Measurements from ENCODE around the gene STX16.
A peak's percentile ranks its signal among the peaks of the same experiment; 100 is the strongest.

Gene STX16

DNA sequence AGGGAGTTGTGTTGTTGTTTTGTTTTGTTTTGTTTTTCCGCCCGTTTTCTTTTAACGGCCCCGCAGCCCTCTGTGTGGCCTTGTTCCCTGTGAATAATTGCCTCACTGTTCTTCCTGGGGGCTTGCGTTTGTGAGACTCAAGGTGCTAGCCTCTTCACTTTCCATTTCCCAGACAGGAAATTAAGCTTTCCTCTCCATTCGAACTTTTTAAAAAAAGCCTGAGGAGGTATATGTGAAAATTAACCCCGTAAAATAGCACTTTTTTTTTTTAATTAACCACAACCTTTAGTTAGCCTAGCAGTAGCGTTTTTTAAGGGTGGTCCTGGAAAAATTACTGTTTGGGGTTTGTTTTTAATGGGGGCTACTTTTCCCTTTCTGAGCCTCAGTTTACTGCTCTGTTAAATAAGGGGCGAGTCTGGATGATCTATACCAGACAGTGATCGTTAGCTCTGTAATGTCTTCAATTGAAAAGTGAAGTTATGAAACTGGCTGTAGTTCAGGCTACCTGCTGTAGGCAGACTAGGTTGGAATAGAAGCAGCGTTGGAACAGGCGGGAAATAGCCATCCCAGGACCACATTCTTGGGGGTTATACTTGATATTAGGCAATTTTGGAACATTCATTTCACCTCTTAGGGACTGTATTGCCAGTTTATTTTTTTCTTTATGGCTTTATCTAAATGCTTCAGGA lies 1.7 kb downstream of the STX16 start:
- TF ChIP-seq, protein P1, sequence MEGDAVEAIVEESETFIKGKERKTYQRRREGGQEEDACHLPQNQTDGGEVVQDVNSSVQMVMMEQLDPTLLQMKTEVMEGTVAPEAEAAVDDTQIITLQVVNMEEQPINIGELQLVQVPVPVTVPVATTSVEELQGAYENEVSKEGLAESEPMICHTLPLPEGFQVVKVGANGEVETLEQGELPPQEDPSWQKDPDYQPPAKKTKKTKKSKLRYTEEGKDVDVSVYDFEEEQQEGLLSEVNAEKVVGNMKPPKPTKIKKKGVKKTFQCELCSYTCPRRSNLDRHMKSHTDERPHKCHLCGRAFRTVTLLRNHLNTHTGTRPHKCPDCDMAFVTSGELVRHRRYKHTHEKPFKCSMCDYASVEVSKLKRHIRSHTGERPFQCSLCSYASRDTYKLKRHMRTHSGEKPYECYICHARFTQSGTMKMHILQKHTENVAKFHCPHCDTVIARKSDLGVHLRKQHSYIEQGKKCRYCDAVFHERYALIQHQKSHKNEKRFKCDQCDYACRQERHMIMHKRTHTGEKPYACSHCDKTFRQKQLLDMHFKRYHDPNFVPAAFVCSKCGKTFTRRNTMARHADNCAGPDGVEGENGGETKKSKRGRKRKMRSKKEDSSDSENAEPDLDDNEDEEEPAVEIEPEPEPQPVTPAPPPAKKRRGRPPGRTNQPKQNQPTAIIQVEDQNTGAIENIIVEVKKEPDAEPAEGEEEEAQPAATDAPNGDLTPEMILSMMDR (conservative IDR thresholded peaks at IDR 0.05) = no peak
- peak overlapping the region; percentile 92 for H3K27ac ChIP-seq

DNA sequence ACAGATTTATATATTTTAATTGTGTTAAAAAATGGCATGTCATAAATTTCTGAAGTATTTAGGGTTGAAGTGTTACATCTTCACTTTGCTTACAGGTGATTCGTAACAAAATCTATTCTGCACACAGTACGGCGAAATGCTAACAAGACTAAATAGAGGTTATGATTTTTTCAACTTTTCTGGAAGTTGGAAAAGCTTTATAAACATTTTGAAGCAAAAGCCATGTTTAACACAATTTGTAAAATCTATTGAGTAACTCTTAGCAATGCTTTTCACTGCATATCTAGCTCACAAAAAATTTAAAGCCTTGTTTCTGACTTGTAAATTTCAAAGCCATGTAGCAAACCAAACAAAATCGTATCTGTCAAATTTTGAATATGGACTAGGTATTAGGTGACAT lies 3.3 kb downstream of the STX16 start:
- no peak overlapping the region; the same call in 1 of the 2 replicates for H3K27ac ChIP-seq
- TF ChIP-seq, protein P1 (conservative IDR thresholded peaks at IDR 0.05) = no peak

DNA sequence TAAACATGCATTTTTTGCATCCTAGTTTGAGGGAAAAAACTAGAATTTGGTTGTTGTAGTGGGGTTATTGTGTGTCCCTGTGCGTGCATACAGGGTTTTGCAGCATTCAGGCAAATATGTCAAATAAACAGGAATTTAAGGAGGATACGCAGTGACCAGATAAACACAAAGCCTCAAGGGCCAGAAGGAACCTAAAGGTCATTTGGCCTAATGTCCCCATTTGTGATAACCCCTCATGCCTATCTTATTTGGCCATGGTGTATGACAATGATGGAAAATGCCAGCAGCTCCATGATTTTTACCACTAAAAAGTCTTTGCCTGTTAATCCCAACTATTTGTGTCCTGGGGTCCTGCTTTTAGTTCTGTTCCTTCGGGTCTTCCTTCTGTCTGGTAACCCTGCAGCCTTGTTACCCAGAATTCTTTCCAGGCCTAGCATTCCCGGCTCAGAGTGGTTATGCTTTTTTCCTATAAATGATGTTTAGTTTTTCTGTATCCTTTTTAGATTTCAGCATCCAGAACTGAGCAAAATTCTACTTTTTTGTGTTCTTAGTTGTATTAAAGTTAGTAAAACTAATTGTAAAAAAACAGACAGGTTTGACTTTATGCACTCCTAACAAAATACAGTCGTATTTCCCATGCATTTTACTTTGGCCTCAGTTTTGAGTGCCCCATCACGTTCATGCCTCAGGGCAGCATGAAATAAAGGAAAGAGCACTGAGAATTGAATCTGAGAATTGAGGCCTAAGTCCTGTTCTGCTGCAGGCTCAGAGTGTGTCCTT lies 4.4 kb downstream of the STX16 start:
- no peak overlapping the region for H3K27ac ChIP-seq
- TF ChIP-seq, protein P1 (conservative IDR thresholded peaks at IDR 0.05) = no peak

DNA sequence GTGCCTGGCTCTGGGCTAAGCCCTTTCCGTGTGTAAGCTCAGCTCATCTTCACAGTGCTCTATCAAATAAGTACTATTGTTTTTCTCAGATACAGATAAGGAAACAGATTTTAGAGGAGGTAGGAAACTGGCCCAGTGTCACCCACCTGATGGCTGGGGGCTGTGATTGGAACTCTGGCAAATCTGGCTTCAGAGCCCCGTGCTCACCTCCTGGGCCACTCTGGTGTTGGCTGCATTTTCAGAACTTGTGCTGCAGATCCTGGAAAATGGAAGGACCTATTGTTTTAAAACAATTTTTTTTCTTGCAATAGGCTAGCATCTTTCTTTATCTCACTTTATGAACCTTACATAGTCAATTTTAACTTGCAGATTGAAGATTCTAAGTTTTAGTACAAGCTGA lies 5.7 kb downstream of the STX16 start:
- H3K27ac ChIP-seq = no peak overlapping the region

DNA sequence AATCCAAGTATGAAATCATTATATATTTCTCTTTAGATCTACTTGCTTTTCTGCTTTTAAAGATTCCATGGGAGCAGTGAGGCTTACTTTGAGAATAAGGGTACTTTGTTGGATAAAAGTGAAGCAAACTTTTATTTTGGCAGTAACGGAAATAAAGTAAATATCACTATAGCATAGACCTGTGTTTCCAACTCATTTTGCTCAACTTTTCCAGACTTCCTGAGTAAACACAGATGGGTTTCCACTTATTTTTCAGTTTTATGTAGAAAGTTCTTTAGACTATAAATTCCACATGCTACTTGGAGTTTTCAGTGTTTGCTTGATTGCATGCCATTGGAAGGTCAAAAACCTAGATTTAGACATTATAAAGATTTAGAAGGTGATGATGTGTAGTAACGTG lies 6.2 kb downstream of the STX16 start:
- H3K27ac ChIP-seq = no peak overlapping the region
- TF ChIP-seq, protein P1 (conservative IDR thresholded peaks at IDR 0.05) = no peak

More for the DNA sequence above, 5.7 kb downstream of the STX16 start:
- TF ChIP-seq, protein P1 (conservative IDR thresholded peaks at IDR 0.05) = no peak

DNA sequence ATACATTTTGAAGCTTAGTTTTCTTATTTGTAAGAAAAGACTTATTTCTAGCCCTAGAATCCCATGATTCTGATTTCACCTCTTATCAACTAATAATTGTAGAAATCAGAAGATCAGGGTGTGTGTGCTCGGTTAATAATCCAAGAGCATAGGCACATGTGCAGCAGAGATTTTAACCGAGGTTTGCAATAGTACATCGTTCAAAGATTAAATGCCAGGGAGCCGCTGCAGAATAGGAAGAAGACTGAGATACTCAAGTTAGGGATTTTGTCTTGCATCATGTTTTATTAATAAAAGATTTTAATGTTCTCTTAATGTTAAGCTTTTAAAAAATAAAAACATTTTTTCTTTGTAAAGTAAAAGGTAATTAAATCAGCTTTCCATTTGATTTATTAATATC lies 6.9 kb downstream of the STX16 start:
- TF ChIP-seq, protein P1 (conservative IDR thresholded peaks at IDR 0.05) = no peak
- H3K27ac ChIP-seq = no peak overlapping the region

DNA sequence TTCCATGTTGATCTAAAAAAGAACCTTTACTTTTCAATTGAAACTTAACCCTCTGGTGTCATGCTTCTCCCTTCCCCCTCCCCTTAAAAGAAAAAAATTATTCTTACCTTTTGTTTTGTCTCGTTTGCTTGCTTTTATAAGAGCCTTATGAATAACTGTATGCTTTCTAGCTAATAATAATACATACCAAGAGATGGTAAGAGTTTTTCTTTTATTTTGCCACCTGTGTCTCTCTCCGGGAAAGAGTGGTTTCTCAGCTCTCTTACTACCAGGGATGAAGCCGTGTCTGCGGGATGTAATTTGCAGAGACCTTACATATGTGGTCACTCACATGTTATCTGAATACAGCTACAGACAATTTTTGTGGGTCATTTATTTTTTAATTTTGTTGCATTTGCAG lies 7.7 kb downstream of the STX16 start:
- TF ChIP-seq, protein P1 (conservative IDR thresholded peaks at IDR 0.05) = no peak

More for the DNA sequence above, 7.7 kb downstream of the STX16 start:
- H3K27ac ChIP-seq = no peak overlapping the region

All from VCaP (cell line).